Cardiac septum (tissue), 1 donor: ENCODE measurements around the gene GRK5. TPM values are rescaled to one million over a fixed set of nuclear protein-coding genes. Genes with fewer than 3 reads are reported as not detected.

ENCODE experiments used
- DNase-seq: peaks from one replicate; pipeline ENCODE4 v3.0.0-alpha.2; 2020; ENCODE audit warnings: low spot score
- intact Hi-C: fragments of 100-400 bp; cut with DNase I; formaldehyde crosslinking; loops from one replicate; pipeline ENCODE4 v1.14.0; 2022
- total RNA-seq: library from RNA; stranded (reverse); fragmentation: NEBNext Ultra II Directional; extraction: Animal tissue kit (Norgen Biotek cat#: 25700); gene quantifications from one replicate; pipeline ENCODE4 v1.2.1, GENCODE V29; 2021
- donor health status: DM: no; HTN: no; CAD: no.

The GRK5 gene
- total RNA-seq, 1 donor from 2014 or later = 17.6 TPM

DNA sequence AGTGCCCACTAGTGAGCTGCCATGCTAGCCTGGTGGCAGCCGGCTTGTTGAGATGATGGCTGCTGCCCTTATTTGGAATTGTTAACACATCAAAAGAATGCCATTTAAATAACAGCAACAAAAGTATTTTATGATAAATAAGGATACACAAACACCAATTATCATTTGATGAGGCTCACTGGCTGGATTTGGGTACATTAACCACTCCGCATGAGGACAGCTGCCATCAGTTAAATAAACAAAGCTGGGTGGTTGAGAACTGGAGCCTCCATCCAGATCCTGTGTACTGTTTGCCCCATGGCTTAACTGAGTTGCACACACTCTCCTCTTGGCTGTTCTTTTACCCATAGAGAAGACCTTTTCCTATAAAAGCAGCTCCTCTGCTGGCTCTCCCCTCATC is 231.3 kb downstream of the GRK5 start:
- DNase-seq = no peak
- intact Hi-C loops = no loop called here

GRCh38 chr10:119439922-119440321 is 232.6 kb downstream of the GRK5 start:
- DNase-seq = no peak
- intact Hi-C loops = loop anchor here (10.0 kb wide), 1 partner anchor 105 kb away; the partner anchor contains the start of gene RGS10

DNA sequence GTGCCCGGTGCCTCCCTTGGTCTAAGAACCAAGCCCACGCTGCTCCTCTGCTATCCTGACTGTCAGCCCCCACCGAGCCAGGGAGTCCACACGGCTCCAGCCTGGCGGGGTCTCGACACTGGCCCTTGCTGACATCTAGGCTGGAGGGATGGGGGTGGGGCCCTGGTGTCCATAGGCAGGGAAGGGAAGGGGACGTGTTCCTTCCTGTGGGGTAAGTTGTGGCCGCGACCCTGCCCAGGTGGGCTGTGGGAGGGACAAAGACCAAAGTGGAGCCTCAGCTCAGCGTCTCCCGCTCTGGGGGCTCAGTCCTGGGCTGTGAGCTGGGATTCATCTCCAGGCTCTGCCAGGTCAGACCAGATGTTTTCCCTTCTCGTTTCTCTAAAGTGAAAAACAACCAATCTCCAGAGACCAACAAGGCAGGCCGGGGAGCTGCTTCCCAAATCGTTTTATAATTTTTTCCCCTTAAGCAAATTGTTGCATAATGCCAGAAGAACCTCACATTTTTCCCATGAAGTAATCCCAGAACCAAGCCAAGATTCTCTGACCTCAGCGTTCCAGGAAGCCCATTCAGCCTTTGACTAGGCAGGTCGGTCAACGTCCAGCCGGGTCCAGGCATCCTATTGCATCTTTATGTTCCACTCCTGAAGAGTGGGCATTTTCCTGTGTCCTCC is 233.9 kb downstream of the GRK5 start:
- no peak for DNase-seq
- intact Hi-C loops = loop anchor here (10.0 kb wide), 1 partner anchor 104 kb away; the partner anchor contains the start of gene RGS10

- intact Hi-C loops = loop anchor here (10.0 kb wide), 1 partner anchor 103 kb away; the partner anchor contains the start of gene RGS10
- DNase-seq = no peak
Observed at GRCh38 chr10:119441921-119442757, 234.8 kb downstream of the GRK5 start.

- DNase-seq = no peak
- intact Hi-C loops = loop anchor here (10.0 kb wide), 1 partner anchor 102 kb away; the partner anchor contains the start of gene RGS10
Observed at GRCh38 chr10:119442758-119443060, 235.3 kb downstream of the GRK5 start.

DNA sequence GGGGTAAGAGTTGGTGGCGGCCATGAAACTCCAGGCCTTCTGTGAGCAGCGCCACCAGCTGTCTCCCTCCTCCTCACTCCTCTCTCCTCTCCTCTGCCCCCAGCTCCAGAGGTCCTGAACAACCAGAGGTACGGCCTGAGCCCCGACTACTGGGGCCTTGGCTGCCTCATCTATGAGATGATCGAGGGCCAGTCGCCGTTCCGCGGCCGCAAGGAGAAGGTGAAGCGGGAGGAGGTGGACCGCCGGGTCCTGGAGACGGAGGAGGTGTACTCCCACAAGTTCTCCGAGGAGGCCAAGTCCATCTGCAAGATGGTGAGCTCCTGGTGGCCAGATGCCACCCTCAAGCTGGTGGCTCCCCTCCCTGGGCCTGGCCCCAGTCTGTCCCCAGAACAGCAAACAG is 236.1 kb downstream of the GRK5 start:
- no peak for DNase-seq
- intact Hi-C loops = loop anchor here (10.0 kb wide), 1 partner anchor 101 kb away; the partner anchor contains the start of gene RGS10

GRCh38 chr10:119443970-119444660 is 236.7 kb downstream of the GRK5 start:
- DNase-seq = no peak
- intact Hi-C loops = loop anchor here (2.0 to 10.0 kb wide), 2 partner anchors 101 to 237 kb away; partner anchors contain the start of genes GRK5 and RGS10

DNA sequence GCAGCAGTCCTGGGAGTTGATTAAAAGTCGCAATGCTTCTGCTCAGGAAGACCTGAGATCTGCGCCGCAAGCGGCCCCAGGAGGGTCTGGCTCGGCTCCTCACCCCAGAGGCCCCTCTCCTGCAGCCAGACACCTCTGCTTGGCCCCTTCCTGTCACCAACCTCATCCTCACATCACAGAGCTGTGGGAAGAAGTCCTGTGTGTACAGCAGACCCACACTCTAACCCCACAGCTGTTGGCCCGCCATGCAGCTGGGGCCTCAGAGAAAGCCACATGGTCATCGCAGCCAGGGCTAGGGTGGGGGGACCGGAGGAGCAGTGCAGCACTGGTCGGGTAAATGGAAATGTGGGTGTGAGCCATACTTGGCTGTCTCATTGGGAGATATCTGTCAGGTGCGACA is 237.5 kb downstream of the GRK5 start:
- DNase-seq = no peak
- intact Hi-C loops = loop anchor here (1.0 to 10.0 kb wide), 3 partner anchors 100 to 246 kb away; partner anchors contain the start of genes GRK5 and RGS10

- intact Hi-C loops = loop anchor here (1.0 to 10.0 kb wide), 3 partner anchors 99 to 246 kb away; partner anchors contain the start of genes GRK5 and RGS10
- peak; percentile 95 for DNase-seq
Observed at GRCh38 chr10:119445311-119445934, 238.1 kb downstream of the GRK5 start.

GRCh38 chr10:119445935-119446317 is 238.6 kb downstream of the GRK5 start:
- intact Hi-C loops = loop anchor here (1.0 to 10.0 kb wide), 3 partner anchors 99 to 247 kb away; partner anchors contain the start of genes GRK5 and RGS10
- no peak for DNase-seq

- DNase-seq = no peak
- intact Hi-C loops = loop anchor here (10.0 kb wide), 1 partner anchor 98 kb away; the partner anchor contains the start of gene RGS10
Observed at GRCh38 chr10:119446441-119447277, 239.3 kb downstream of the GRK5 start.

DNA sequence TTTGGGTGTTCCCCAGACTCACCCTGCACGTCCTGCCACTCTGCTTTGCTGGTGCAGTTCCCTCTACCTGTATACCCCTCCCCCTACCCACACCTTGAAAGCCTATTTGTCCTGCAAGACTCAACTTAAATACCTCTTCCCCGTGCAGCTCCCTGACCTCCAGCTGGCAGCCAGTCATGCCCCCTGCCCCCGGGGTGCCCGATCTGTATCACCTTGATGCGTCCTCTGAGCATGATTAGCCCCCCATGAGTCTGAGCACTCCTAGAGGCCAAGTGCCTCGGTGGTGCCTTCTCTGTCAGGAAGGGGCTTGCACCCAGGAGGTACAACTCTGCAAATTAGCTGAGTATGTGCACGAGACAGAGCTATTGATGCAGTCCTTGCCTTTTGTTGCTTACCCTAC is 240.1 kb downstream of the GRK5 start:
- DNase-seq = no peak
- intact Hi-C loops = loop anchor here (10.0 kb wide), 1 partner anchor 97 kb away; the partner anchor contains the start of gene RGS10

DNA sequence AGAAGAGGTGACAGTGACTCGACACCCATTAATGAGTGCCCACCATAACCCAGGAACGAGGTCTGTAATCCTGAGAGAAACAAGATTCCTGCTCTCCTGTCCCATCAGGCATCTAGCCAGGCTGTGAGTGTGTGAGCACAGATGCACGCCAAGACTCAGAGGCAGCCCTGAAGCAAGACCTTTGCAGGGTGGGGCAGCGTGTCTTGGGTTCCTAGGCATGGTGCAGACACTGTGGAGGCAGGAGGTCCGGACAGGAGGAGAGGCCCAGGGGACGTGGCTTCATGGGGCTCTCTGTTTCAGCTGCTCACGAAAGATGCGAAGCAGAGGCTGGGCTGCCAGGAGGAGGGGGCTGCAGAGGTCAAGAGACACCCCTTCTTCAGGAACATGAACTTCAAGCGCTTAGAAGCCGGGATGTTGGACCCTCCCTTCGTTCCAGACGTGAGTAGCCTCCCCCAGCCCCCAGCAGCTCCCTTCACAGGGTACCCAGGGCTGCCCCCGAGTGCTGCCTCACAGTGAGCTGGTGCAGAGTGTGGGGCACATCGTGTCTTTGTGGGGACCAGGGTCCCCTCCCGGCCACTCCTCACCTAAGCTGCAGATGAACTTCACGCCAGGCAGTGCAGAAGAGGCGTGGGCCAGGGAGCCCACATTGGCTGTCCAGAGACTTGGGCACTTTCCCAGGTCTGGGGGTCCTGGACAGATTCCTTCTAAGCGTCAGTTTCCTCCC is 240.6 kb downstream of the GRK5 start:
- no peak for DNase-seq
- intact Hi-C loops = loop anchor here (10.0 kb wide), 1 partner anchor 97 kb away; the partner anchor contains the start of gene RGS10

- DNase-seq = no peak
- intact Hi-C loops = loop anchor here (10.0 kb wide), 1 partner anchor 96 kb away; the partner anchor contains the start of gene RGS10
Observed at GRCh38 chr10:119448628-119449584, 241.5 kb downstream of the GRK5 start.

GRCh38 chr10:119449760-119450461 is 242.5 kb downstream of the GRK5 start:
- no peak for DNase-seq
- intact Hi-C loops = loop anchor here (10.0 kb wide), 1 partner anchor 95 kb away; the partner anchor contains the start of gene RGS10
